Heart left ventricle (tissue), 16 donors: ENCODE measurements around the gene MID1. TPM values are rescaled to one million over a fixed set of nuclear protein-coding genes. Genes with fewer than 3 reads are reported as not detected.

Source experiments
- ATAC-seq, 4 donors: fragments of 200-7000 bp; cut with Tn5 transposase; one replicate each; pipeline ENCODE4 v1.9.1; 2020 to 2022; ENCODE audit warnings: moderate library complexity in 4 of 4, mild to moderate bottlenecking in 3 of 4, moderate number of reproducible peaks in 1 of 4
- DNase-seq, 5 donors: peaks; one replicate each; pipeline ENCODE4 v3.0.0-alpha.2; 2020
- H3K27ac ChIP-seq, 12 donors: fragments of 200-600 bp; sonication (generic) in 4 of 12; one replicate each; pipeline versions ENCODE4 v1.5.0 to v1.8.0; 2016 to 2022; ENCODE audit warnings: mild to moderate bottlenecking in 2 of 12
- H3K27me3 ChIP-seq, 9 donors: fragments of 200-600 bp; sonication (generic) in 2 of 9; one replicate each; pipeline versions ENCODE4 v1.5.1 to v1.8.0; 2016 to 2022; ENCODE audit warnings: mild to moderate bottlenecking in 3 of 9
- H3K36me3 ChIP-seq, 9 donors: fragments of 200-600 bp; sonication (generic) in 2 of 9; one replicate each; pipeline versions ENCODE4 v1.5.0 to v1.8.0; 2018 to 2022; ENCODE audit warnings: mild to moderate bottlenecking in 2 of 9
- H3K4me1 ChIP-seq, 12 donors: fragments of 200-600 bp; sonication (generic) in 4 of 12; one replicate each; pipeline versions ENCODE4 v1.5.0 to v1.8.0; 2016 to 2022; ENCODE audit warnings: mild to moderate bottlenecking in 3 of 12
- H3K4me3 ChIP-seq, 12 donors: fragments of 200-600 bp; sonication (generic) in 4 of 12; one replicate each; pipeline versions ENCODE4 v1.5.0 to v1.8.0; 2017 to 2022; ENCODE audit warnings: mild to moderate bottlenecking in 9 of 12, moderate library complexity in 4 of 12
- H3K9me3 ChIP-seq, 12 donors: fragments of 200-600 bp; sonication (generic) in 4 of 12; one replicate each; pipeline versions ENCODE4 v1.5.0 to v1.8.0; 2016 to 2022; ENCODE audit warnings: mild to moderate bottlenecking in 1 of 12
- POLR2A ChIP-seq, 2 donors: fragments of 450-650 bp; IDR thresholded peaks; one replicate each; pipeline ENCODE4 v1.6.1; 2017; ENCODE audit warnings: antibody characterized with exemption in 2 of 2, mild to moderate bottlenecking in 2 of 2, moderate library complexity in 2 of 2
- WGBS, 4 donors: extraction: QIAGEN DNeasy Blood & Tissue Kit in 2 of 4; methylation state at CpG; one replicate each; pipeline versions ENCODE4 v1.1.5 to v1.1.7; 2013 to 2018; 5-methylcytosine and 5-hydroxymethylcytosine counted together
- intact Hi-C, 10 donors: fragments of 100-400 bp; cut with DNase I; formaldehyde crosslinking; loops; one replicate each; pipeline versions ENCODE4 v1.11.1 to v1.14.2; 2022
- polyA plus RNA-seq, 2 donors: library from polyadenylated mRNA; stranded (reverse); fragments of 200-250 nt; gene quantifications; one replicate each; pipeline ENCODE4 v1.2.3, GENCODE V29; 2013
- total RNA-seq, 9 donors: library from RNA; depleted of rRNA in 2 of 9; stranded (reverse); fragments of >200 nt in 2 of 9; fragmentation: NEBNext Ultra II Directional in 3 of 9; extraction: Animal tissue kit (Norgen Biotek cat#: 25700) in 3 of 9; gene quantifications; one replicate each; pipeline versions ENCODE4 v1.1.0 to v1.2.4, GENCODE V29; 2016 to 2023
- TF ChIP-seq, protein P1 (sequence below), 12 donors: fragments of 200-600 bp; sonication (generic) in 4 of 12; IDR thresholded peaks; one replicate each; pipeline versions ENCODE4 v1.5.0 to v1.8.0; 2018 to 2022; ENCODE audit warnings: antibody characterized with exemption in 12 of 12, mild to moderate bottlenecking in 5 of 12
- donor health status: ischemic (EF 13 %, LVEDD 7.1; RV severe dilation, severe dysfunction).
- donor health status: healthy with polysubstance abuse.
- donor health status: DM: no; HTN: yes; CAD: no.
- donor health status: DM: no; HTN: no; CAD: no.
- donor health status: ischemic (EF 25% LVEDD 6.9; RV normal size, moderate dysfunction).
- donor health status: ischemic (EF 25% LVEDD 5.7; RV mildly dilated, moderate dysfunction).
- donor health status: healthy.
- donor health status: DM: yes; HTN: yes; CAD: no.
- donor health status: ischemic (EF 35%, LVEDD 5.7; RV mildly dilated, moderate dysfunction).
- donor health status: nonischemic (EF 11% LVEDD 7.7; RV severe dilation, severe dysfunction).
- donor health status: DM: yes; HTN: yes; CAD: no.
- donor health status: PGD.
- donor health status: ischemic (EF 29% LVEDD 5.4; RV normal size, mild dysfunction).
- donor health status: nonischemic (EF 23%, LVEDD 6.1; RV moderate dilation, normal function).

MID1 gene
- total and polyA plus RNA-seq, 11 donors = 1.6 to 18.7 (median 4.8) TPM

DNA sequence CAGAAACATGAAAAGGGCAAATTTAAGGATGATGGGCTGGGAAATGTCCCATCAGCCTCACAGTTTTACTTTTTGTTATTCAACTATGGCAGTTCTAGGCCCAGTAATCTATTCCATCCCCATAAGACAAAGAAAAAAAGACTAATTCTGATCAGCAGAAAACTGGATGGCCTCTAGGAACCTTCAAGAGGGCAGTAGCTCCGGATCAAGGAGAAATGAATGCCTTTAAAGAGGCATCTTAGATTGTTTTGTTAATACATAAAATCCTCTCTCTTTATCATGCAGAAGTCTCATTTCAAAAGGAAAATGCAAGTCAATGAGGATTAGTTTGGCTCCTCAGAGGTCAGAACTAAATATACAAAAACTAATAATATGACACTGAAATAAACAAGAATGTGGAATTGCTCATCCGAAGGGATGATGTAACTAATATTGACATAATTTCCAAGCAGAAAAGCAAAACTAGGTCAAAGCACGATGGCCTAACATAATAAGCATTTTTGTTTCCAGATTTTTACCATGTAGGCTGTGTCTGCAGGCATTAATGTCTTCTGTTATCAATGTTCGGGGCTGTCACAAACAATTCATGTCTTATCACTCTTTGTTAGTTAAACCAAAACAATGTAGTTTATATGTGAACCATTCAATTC, 8.8 kb downstream of the MID1 start:
- 50 to 72% (median 63%) methylated on average over 4 of the region's 4 CpGs for WGBS, 4 donors
- DNase-seq (no peak), ATAC-seq (peak in 1 of 4 donors; percentile 53)
- Histone ChIP-seq H3K9me3 (no peaks in the 10 kb centered on the region), H3K27ac (peak overlapping the region in 5 of 12 donors; percentile 4 to 49 (median 13)), H3K4me3 (no peak overlapping the region), H3K36me3 (no peaks in the 10 kb centered on the region), H3K27me3 (no peaks in the 10 kb centered on the region), H3K4me1 (peaks cover 0 to 3% (median 0%) of the 10 kb centered on the region in 12 donors)
- TF ChIP-seq, protein P1, sequence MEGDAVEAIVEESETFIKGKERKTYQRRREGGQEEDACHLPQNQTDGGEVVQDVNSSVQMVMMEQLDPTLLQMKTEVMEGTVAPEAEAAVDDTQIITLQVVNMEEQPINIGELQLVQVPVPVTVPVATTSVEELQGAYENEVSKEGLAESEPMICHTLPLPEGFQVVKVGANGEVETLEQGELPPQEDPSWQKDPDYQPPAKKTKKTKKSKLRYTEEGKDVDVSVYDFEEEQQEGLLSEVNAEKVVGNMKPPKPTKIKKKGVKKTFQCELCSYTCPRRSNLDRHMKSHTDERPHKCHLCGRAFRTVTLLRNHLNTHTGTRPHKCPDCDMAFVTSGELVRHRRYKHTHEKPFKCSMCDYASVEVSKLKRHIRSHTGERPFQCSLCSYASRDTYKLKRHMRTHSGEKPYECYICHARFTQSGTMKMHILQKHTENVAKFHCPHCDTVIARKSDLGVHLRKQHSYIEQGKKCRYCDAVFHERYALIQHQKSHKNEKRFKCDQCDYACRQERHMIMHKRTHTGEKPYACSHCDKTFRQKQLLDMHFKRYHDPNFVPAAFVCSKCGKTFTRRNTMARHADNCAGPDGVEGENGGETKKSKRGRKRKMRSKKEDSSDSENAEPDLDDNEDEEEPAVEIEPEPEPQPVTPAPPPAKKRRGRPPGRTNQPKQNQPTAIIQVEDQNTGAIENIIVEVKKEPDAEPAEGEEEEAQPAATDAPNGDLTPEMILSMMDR (IDR thresholded peaks at IDR 0.05) = no peak
- TF ChIP-seq POLR2A (IDR thresholded peaks at IDR 0.05) = no peak
- intact Hi-C loops = loop anchor here in 4 of 10 donors (10.0 kb wide), 2 partner anchors 127 to 287 kb away; no protein-coding TSS in a partner anchor

DNA sequence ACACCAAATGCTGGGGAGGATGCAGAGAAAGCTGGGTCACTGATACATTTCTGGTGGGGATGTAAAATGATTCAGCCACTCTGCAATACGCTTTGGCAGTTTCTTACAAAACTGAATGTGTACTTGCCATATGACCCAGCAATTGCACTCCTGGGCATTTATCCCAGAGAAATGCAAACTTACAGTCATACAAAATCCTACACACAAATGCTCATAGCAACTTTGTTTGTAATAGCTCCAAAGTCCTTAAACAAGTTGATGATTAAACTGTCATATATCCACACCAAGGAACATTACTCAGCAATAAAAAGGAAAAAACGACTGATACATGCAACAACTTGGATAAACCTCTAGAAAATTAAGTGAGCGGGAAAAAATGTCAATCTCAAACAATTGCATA, 12.3 kb downstream of the MID1 start:
- no peak for DNase-seq
- no peak overlapping the region for H3K4me3 ChIP-seq
- no peaks in the 10 kb centered on the region for H3K9me3 ChIP-seq
- intact Hi-C loops = loop anchor here in 1 of 10 donors (10.0 kb wide), 1 partner anchor 103 kb away; no protein-coding TSS in a partner anchor
- H3K27me3 ChIP-seq = no peaks in the 10 kb centered on the region
- H3K27ac ChIP-seq = no peak overlapping the region
- no peaks in the 10 kb centered on the region for H3K36me3 ChIP-seq
- 75 to 95% (median 86%) methylated on average over 3 of the region's 3 CpGs for WGBS, 4 donors
- no peak for TF ChIP-seq POLR2A (IDR thresholded peaks at IDR 0.05)
- TF ChIP-seq, protein P1 (IDR thresholded peaks at IDR 0.05) = no peak
- ATAC-seq = no peak
- H3K4me1 ChIP-seq = peaks cover 0 to 12% (median 0%) of the 10 kb centered on the region in 12 donors

DNA sequence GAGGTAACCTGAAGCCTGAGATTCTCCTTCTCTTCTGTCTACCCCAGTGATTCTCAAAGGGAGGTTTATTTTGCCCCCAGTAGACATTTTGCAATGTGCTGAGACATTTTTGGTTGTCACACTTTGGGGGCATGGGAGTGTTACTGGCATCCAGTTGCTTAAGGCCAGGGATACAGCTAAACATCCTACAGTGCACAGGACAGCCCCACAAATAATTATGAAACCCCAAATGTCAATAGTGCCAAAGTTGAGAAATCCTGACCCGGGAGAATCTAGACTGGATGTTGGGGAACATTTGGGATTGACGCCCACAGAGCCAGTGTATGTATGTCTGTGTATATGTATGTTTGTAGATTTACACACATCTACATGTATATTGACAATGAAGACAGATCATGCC, 13.2 kb downstream of the MID1 start:
- no peaks in the 10 kb centered on the region for H3K9me3 ChIP-seq
- H3K27ac ChIP-seq = no peak overlapping the region
- no peaks in the 10 kb centered on the region for H3K27me3 ChIP-seq
- no peaks in the 10 kb centered on the region for H3K36me3 ChIP-seq
- peaks cover 0 to 12% (median 0%) of the 10 kb centered on the region in 12 donors for H3K4me1 ChIP-seq
- ATAC-seq (no peak), DNase-seq (no peak)
- 84 to 98% (median 89%) methylated on average over 2 of the region's 2 CpGs for WGBS, 4 donors
- intact Hi-C loops = loop anchor here in 1 of 10 donors (10.0 kb wide), 1 partner anchor 102 kb away; no protein-coding TSS in a partner anchor
- no peak for TF ChIP-seq POLR2A (IDR thresholded peaks at IDR 0.05)
- TF ChIP-seq, protein P1 (IDR thresholded peaks at IDR 0.05) = no peak
- no peak overlapping the region for H3K4me3 ChIP-seq

DNA sequence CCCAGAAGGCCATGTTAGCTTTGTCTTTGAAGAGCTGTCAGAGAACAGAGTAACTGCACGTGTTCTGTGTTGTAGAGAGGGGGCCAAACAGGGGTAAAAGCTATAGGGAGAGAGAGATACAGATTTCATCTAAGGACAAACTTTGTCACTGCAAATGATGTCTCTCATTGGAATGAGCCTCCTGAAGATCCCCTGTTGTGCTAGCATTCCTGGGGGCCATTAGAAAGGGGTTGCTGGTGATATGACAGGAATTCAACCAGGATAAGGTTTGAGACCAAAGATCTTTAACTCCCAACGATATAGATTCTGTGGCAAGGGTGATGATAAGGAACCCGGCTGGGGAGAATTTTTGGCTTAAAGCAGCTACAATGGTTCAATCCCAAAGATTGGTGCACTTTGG, 16.8 kb downstream of the MID1 start:
- Histone ChIP-seq H3K36me3 (no peaks in the 10 kb centered on the region), H3K27me3 (no peaks in the 10 kb centered on the region), H3K4me1 (peaks cover 0 to 12% (median 0%) of the 10 kb centered on the region in 12 donors), H3K27ac (peak overlapping the region in 1 of 12 donors; percentile 28), H3K9me3 (no peaks in the 10 kb centered on the region), H3K4me3 (no peak overlapping the region)
- no peak for TF ChIP-seq POLR2A (IDR thresholded peaks at IDR 0.05)
- TF ChIP-seq, protein P1 (IDR thresholded peaks at IDR 0.05) = no peak
- DNase-seq = no peak
- intact Hi-C loops = loop anchor here in 1 of 10 donors (10.0 kb wide), 1 partner anchor 99 kb away; no protein-coding TSS in a partner anchor
- ATAC-seq = no peak
- WGBS, 4 donors = 34 to 66% (median 47%) methylated on average over 3 of the region's 3 CpGs
